Thyroid gland (tissue), 4 donors: ENCODE measurements around the gene GRK6.

Source experiments
- CTCF ChIP-seq, 6 experiments: fragments of 200-600 bp in 3 of 6; fragments of 450-650 bp in 3 of 6; sonication (generic) in 3 of 6; IDR thresholded peaks; one replicate each; pipeline ENCODE4 v1.5.1; 2016 to 2019; ENCODE audit warnings: antibody characterized with exemption in 6 of 6, mild to moderate bottlenecking in 2 of 6, inconsistent platforms in 1 of 6, moderate library complexity in 1 of 6
- POLR2A ChIP-seq, 2 donors: fragments of 450-650 bp; IDR thresholded peaks; one replicate each; pipeline ENCODE4 v1.6.1; 2017; ENCODE audit warnings: antibody characterized with exemption in 2 of 2, mild to moderate bottlenecking in 2 of 2, moderate library complexity in 1 of 2

GRCh38 chr5:177465044-177465443 lies 38.6 kb downstream of the GRK6 start:
- TF ChIP-seq CTCF (IDR thresholded peaks at IDR 0.05) (no peak), POLR2A (IDR thresholded peaks at IDR 0.05) (no peak)
